HS-5 (cell line): ENCODE results near the gene AZGP1.
A peak's percentile ranks its signal among the peaks of the same experiment; 100 is the strongest.
"Not testable (repeated sequence)": the region's sequence is repeated elsewhere in the genome, so short reads cannot be mapped to it uniquely, and the experiment has no call there.

Experiments used
- DNase-seq: peaks from one replicate; pipeline ENCODE4 v3.0.0-alpha.2; 2012; ENCODE audit warnings: low read depth

Gene AZGP1

GRCh38 chr7:99950819-99951218 is 25.0 kb downstream of the AZGP1 start:
- not testable (repeated sequence) for DNase-seq

DNA sequence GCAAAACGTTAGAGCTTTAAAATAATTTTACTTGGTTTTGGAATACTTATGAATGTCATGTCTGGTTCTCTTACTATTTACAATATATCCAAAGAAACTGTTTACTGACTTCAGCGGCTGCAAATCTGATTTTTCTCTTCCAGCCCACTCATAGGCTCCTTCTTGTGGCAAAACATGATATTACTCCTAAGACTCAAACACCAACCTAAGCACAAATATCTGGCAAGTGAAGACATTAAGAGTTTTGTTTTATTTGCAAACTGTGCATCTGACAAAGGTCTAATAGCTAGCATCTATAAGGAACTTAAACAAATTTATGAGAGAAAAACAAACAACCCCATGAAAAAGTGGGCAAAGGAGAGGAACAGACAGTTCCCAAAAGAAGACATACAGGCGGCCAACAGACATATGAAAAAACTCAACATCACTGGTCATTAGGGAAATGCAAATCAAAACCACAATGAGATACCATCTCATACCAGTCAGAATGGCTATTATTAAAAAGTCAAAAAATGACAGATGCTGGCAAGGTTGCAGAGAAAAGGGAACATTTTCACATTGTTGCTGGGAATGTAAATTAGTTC is 26.1 kb downstream of the AZGP1 start:
- no peak for DNase-seq

DNA sequence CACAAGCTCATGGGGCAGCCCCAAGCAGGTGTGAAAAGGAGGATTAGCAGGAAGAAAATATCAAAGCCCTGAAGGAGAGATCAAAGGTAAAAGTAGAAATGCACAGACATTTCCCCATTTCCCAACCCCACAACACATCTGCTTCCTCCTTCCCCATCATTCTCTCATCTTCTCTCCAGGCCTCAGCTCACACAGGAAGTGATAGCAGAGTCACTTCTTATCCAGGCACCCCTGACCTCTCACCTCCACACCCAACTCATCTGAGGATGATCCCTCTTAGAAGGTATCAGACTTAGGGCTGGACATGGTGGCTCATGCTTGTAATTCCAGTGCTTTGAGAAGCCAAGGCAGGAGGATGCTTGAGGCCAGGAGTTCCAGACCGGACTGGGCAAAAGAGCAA is 28.2 kb downstream of the AZGP1 start:
- no peak for DNase-seq

- DNase-seq = no peak
Observed at GRCh38 chr7:99944497-99945070, 31.2 kb downstream of the AZGP1 start.

- DNase-seq = no peak
Observed at GRCh38 chr7:99943641-99944496, 32.0 kb downstream of the AZGP1 start.

- no peak for DNase-seq
Observed at GRCh38 chr7:99938296-99938695, 37.5 kb downstream of the AZGP1 start.

DNA sequence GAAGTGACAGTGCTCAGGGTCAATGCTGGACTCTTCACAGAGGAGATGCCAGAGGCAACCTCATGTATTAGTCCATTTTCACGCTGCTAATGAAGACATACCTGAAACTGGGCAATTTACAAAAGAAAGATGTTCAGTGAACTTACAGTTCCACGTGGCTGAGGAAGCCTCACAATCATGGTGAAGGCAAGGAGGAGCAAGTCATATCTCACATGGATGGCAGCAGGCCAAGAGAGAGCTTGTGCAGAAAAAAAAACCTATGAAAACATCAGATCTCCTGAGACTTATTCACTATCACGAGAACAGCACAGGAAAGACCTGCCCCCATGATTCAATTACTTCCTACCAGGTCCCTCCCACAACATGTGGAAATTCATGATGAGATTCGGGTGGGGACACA is 40.8 kb downstream of the AZGP1 start:
- not testable (repeated sequence) for DNase-seq

- DNase-seq = no peak
Observed at GRCh38 chr7:99930376-99930775, 45.5 kb downstream of the AZGP1 start.

DNA sequence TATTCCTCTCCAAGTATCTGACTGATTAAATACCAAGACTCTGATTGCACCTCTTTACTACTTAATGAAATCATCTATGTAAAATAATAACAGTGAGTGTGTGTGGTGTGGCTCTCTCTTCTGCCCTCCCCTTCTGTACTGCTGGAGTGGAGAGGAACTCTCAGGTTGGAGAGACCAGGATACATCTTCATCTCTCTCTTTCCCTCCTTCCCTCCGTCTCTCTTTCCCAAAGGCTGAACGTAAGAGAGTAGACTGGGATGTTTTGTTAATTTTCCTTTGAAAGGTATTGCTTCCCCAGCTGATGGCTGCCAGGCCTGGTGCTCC is 46.1 kb downstream of the AZGP1 start:
- DNase-seq = no peak

DNA sequence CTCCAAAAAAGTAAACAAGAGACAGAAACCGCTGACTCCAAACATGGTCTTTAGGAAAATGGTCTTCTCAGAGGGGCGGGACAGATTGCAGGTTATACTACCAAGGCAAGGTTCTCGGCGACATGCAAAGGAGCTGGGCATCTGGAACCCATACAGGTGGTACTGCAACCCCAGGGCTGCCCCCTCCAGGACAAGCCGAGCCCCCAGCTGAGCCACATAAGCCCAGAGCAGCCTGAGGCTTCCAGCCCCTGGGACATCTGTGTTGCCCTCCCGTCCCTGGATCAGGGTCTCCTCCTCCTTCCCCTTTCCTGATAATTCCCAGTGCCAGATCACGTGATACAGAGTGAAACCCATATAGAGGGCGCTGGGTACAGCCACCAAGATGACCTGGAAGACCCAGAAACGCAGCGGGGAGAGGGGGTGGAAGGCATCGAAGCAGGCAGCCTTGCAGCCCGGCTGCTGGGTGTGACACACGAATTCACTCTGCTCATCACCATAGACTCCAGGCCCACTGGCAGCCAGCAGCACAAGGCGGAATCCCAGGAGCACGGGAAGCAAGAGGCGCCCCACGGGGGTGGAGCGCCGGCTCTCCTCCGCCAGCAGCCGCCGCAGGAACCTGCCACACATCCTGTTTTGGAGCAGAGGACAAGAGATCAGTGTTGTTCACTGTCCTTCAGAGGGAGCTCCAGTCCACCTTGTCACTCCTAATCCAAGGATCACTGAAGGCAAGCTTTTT is 46.7 kb downstream of the AZGP1 start, which contains the start of gene GJC3:
TSS of gene GJC3 (minus strand) at position 627 of the 736 bp plus-strand sequence. CDS start at position 627, 0 bp downstream.
- no peak for DNase-seq

DNA sequence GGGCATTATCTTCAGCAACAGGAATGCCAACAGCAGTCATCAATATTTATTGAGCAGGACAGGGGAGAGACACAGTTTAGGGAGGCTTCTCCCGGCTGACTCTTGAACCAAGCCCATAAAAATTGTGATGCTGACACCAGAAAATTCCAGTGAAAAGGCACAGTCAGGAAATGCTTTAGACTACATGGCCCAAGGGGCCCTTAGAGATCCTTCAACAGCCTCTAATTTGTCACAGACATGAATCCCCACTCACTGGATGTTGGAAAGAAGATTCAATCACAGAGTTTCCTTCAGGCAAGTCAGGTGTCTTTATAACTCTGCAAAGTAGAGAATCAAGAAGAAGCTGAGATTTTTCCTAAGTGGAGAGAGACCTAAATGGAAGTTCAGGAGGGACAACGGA is 47.6 kb downstream of the AZGP1 start:
- DNase-seq = no peak

- no peak for DNase-seq
Observed at GRCh38 chr7:99927536-99927935, 48.3 kb downstream of the AZGP1 start.

- DNase-seq = no peak
Observed at GRCh38 chr7:99926321-99926720, 49.5 kb downstream of the AZGP1 start.

DNA sequence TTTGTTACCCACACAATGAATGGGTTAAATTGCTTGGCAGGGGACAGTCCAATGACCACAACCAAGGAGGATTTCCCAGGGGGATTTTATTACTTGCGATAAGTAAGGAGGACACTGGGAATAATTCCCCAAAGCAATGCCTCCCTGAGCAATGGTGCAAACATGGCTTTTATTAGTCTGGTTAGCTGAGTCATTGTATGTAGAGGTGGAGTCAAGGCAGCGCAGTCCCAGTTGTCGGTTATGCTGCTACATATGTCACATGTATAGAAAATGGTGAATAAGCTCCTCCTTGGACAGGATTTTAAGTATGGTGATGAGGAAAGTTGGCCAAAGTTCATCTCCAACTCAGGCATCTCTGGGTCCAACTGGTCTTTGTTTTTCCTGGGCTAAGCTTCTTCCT is 52.6 kb downstream of the AZGP1 start:
- no peak for DNase-seq

DNA sequence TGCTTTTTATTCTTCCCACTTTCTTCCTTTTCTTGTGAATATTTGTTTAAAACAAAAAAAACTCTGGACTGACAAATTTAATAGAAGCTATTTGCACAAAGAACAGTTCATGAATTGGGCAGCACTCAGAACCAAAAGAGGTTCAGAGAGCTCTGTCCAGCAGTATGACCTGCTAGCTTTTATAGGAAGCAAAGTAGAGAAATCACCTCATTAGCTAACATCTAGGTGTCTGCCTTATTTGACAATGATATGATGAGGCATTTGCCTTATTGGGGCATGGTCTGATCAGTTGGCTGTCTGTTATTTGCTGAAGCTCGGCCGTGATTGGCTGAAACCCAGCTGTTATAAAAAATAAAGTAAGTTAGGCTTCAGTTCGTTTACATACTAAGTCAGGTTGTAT is 55.7 kb downstream of the AZGP1 start:
- no peak for DNase-seq

GRCh38 chr7:99919814-99920112 is 56.1 kb downstream of the AZGP1 start:
- no peak for DNase-seq

GRCh38 chr7:99918959-99919813 is 56.6 kb downstream of the AZGP1 start, which contains the start of gene TRIM4:
TRIM4 (minus strand) TSS chr7:99919530; CDS start chr7:99919401, 129 bp downstream.
- peak; percentile 51 for DNase-seq
